HG02571 (cell line): Measurements from ENCODE around the gene MLANA.
A peak's percentile ranks its signal among the peaks of the same experiment; 100 is the strongest.

ENCODE experiments used
- ATAC-seq: cut with Tn5 transposase; IDR thresholded peaks from one replicate; pipeline ENCODE4 v1.9.1; 2021; ENCODE audit warnings: mild to moderate bottlenecking, moderate library complexity; ENCODE audit not compliant: unreplicated experiment

Gene MLANA

GRCh38 chr9:5890641-5891040 is at the start of gene MLANA:
Gene MLANA, plus strand, starts transcription at chr9:5890889. Its CDS starts 1,586 bp downstream, at chr9:5892475.
- ATAC-seq = no peak

- ATAC-seq = no peak
These were observed 48.7 kb upstream of the MLANA start for GRCh38 chr9:5841771-5842573.

- no peak for ATAC-seq
These were observed 47.5 kb upstream of the MLANA start for GRCh38 chr9:5842929-5843793.

GRCh38 chr9:5843794-5844471 is 46.8 kb upstream of the MLANA start:
- ATAC-seq = no peak

- no peak for ATAC-seq
These were observed 45.5 kb upstream of the MLANA start for GRCh38 chr9:5845157-5845531.

- no peak for ATAC-seq
These were observed 44.6 kb upstream of the MLANA start for GRCh38 chr9:5846096-5846495.

- no peak for ATAC-seq
These were observed 44.2 kb upstream of the MLANA start for GRCh38 chr9:5846501-5846921.

GRCh38 chr9:5848372-5848882 is 42.3 kb upstream of the MLANA start:
- no peak for ATAC-seq

GRCh38 chr9:5850724-5851122 is 40.0 kb upstream of the MLANA start:
- no peak for ATAC-seq

- peak; percentile 89 for ATAC-seq
These were observed 39.2 kb upstream of the MLANA start for GRCh38 chr9:5851445-5851844.

- no peak for ATAC-seq
These were observed 37.7 kb upstream of the MLANA start for GRCh38 chr9:5852987-5853386.

- ATAC-seq = no peak
These were observed 37.1 kb upstream of the MLANA start for GRCh38 chr9:5853617-5854016.

- ATAC-seq = no peak
These were observed 36.5 kb upstream of the MLANA start for GRCh38 chr9:5854063-5854790.

- no peak for ATAC-seq
These were observed 32.8 kb upstream of the MLANA start for GRCh38 chr9:5857928-5858327.

- ATAC-seq = no peak
These were observed 31.9 kb upstream of the MLANA start for GRCh38 chr9:5858833-5859232.

GRCh38 chr9:5863092-5863746 is 27.5 kb upstream of the MLANA start:
- no peak for ATAC-seq

GRCh38 chr9:5864446-5864845 is 26.2 kb upstream of the MLANA start:
- no peak for ATAC-seq

GRCh38 chr9:5866272-5866671 is 24.4 kb upstream of the MLANA start:
- no peak for ATAC-seq

- ATAC-seq = no peak
These were observed 24.0 kb upstream of the MLANA start for GRCh38 chr9:5866685-5867084.

- ATAC-seq = no peak
These were observed 22.5 kb upstream of the MLANA start for GRCh38 chr9:5868235-5868634.
